OCI-LY7 (cell line): ENCODE data around the gene CAND1. TPM values are rescaled to one million over a fixed set of nuclear protein-coding genes. Genes with fewer than 3 reads are reported as not detected.
A peak's percentile ranks its signal among the peaks of the same experiment; 100 is the strongest.

ENCODE experiments used
- BruUV-seq: library from RNA; stranded (reverse); fragments of 400-500 nt; replicated peaks from 2 replicates; lab custom pipeline; 2021; lab: Mats Ljungman, UMichigan
- CTCF ChIA-PET: fragments of 300-600 bp; sonication (Branson Sonifier 250); formaldehyde crosslinking; loops from one replicate; lab custom pipeline; 2022; ENCODE audit warnings: antibody characterized with exemption; ENCODE audit not compliant: unreplicated experiment; lab: Charles Lee
- POLR2A ChIA-PET: fragments of 300-600 bp; sonication (Branson Sonifier 250); formaldehyde crosslinking; loops from one replicate; lab custom pipeline; 2022; ENCODE audit warnings: antibody characterized with exemption; lab: Charles Lee
- DNase-seq: peaks from one replicate; pipeline ENCODE4 v3.0.0-alpha.2; 2015; ENCODE audit warnings: low spot score
- H2AFZ ChIP-seq: fragments of 200-600 bp; sonication (generic), shearing (Covaris generic); 2 replicates; pipeline ENCODE4 v1.6.1; 2014; ENCODE audit warnings: mild to moderate bottlenecking, antibody characterized with exemption, low read length, moderate library complexity
- H3K27ac ChIP-seq: fragments of 200-600 bp; sonication (generic); 2 replicates; pipeline ENCODE4 v1.5.1; 2014; ENCODE audit warnings: mixed run types, low read depth, mild to moderate bottlenecking, moderate library complexity, low read length, inconsistent platforms; ENCODE audit not compliant: poor library complexity, severe bottlenecking
- H3K36me3 ChIP-seq: fragments of 200-600 bp; sonication (generic); 2 replicates; pipeline ENCODE4 v1.6.1; 2014; ENCODE audit warnings: mild to moderate bottlenecking, antibody characterized with exemption, low read length, moderate library complexity, mixed read lengths; ENCODE audit not compliant: insufficient read depth
- H3K4me1 ChIP-seq: fragments of 200-600 bp; sonication (generic); 2 replicates; pipeline ENCODE4 v1.5.1; 2014; ENCODE audit warnings: mild to moderate bottlenecking, low read length; ENCODE audit not compliant: insufficient read depth, poor library complexity, severe bottlenecking
- H3K4me2 ChIP-seq: fragments of 200-600 bp; sonication (generic); 2 replicates; pipeline ENCODE4 v1.6.1; 2014; ENCODE audit warnings: mild to moderate bottlenecking, low read length
- H3K4me3 ChIP-seq: fragments of 200-600 bp; sonication (generic); 2 replicates; pipeline ENCODE4 v1.5.1; 2014; ENCODE audit warnings: mild to moderate bottlenecking, low read depth, low read length; ENCODE audit not compliant: poor library complexity, severe bottlenecking
- H3K79me2 ChIP-seq: fragments of 200-600 bp; sonication (generic); 2 replicates; pipeline ENCODE4 v1.6.1; 2016; ENCODE audit warnings: low read depth, mild to moderate bottlenecking, low read length, moderate library complexity, mixed read lengths; ENCODE audit not compliant: insufficient read depth
- H3K9me2 ChIP-seq: fragments of 200-600 bp; sonication (generic); 2 replicates; pipeline ENCODE4 v1.6.1; 2016; ENCODE audit warnings: mild to moderate bottlenecking, low read length, mixed read lengths; ENCODE audit not compliant: insufficient read depth
- H3K9me3 ChIP-seq: fragments of 200-600 bp; sonication (generic); 2 replicates; pipeline ENCODE4 v1.6.1; 2014; ENCODE audit warnings: mild to moderate bottlenecking, mixed run types, low read length, mixed read lengths
- H4K20me1 ChIP-seq: fragments of 200-600 bp; sonication (generic); 2 replicates; pipeline ENCODE4 v1.6.1; 2014; ENCODE audit warnings: mild to moderate bottlenecking, antibody characterized with exemption, low read length, moderate library complexity, mixed read lengths; ENCODE audit not compliant: insufficient read depth
- CTCF ChIP-seq: fragments of 200-600 bp; sonication (generic); conservative IDR thresholded peaks from 2 replicates; pipeline ENCODE4 v1.5.1; 2014; ENCODE audit warnings: mild to moderate bottlenecking, antibody characterized with exemption, low read length, moderate library complexity, mixed read lengths
- EZH2phosphoT487 ChIP-seq: fragments of 200-600 bp; sonication (generic); IDR thresholded peaks from 2 replicates; pipeline ENCODE4 v1.6.1; 2018; ENCODE audit warnings: low read depth, borderline replicate concordance, mild to moderate bottlenecking, mixed run types, antibody characterized with exemption, low read length, moderate library complexity, mixed read lengths
- intact Hi-C: fragments of 100-400 bp; cut with micrococcal nuclease; formaldehyde crosslinking; loops from one replicate; pipeline ENCODE4 v1.10.0; 2022; ENCODE audit not compliant: unreplicated experiment
- total RNA-seq, 2 experiments: library from RNA; depleted of rRNA in 1 of 2; stranded (reverse); fragments of >200 nt in 1 of 2; shearing (Covaris generic) in 1 of 2; gene quantifications; 2 replicates each; pipeline ENCODE4 v1.2.3, GENCODE V29; 2014 to 2022

CAND1 gene
- total RNA-seq, 2 experiments from 2014 or later = 109 to 207 TPM

- Histone ChIP-seq H3K36me3 (no peaks in the 10 kb centered on the region), H4K20me1 (no peaks in the 10 kb centered on the region), H2AFZ (no peak overlapping the region), H3K4me2 (no peak overlapping the region), H3K79me2 (no peaks in the 10 kb centered on the region), H3K27ac (no peak overlapping the region), H3K9me3 (no peaks in the 10 kb centered on the region), H3K9me2 (no peaks in the 10 kb centered on the region), H3K4me1 (peaks cover 6% of the 10 kb centered on the region), H3K4me3 (no peak overlapping the region)
- TF ChIP-seq CTCF = peak; percentile 52
- no peak for TF ChIP-seq EZH2phosphoT487
- DNase-seq = peak; percentile 8
- ChIA-PET CTCF (no interaction called here), POLR2A (no interaction called here)
- intact Hi-C loops = loop anchor here (10.0 kb wide), 1 partner anchor 58 kb away; no protein-coding TSS in a partner anchor
- no TSS peak for BruUV-seq
Measured at GRCh38 chr12:67222302-67222701, 46.9 kb upstream of the CAND1 start.

DNA sequence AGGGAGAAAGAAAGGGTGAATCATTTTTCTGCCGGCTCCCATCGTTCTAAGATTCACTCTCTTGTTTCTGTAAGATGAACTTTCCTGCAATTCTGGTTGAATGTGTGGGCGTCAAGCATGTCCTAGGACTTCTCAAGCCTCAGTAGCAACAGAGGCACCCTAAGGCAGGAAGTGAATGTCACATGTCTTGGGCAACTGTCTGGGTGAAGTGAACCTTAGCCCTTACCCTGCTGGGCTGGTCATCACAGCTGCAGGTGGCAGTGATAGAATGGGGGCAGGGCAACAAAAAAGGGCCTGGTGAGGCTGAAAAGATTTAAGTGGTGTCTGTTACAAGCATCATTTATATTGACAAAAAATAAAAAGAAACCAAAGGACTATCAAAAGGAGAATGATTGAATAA lies 45.9 kb upstream of the CAND1 start:
- Histone ChIP-seq H3K4me1 (peaks cover 6% of the 10 kb centered on the region), H3K36me3 (no peaks in the 10 kb centered on the region), H3K9me3 (no peaks in the 10 kb centered on the region), H3K79me2 (no peaks in the 10 kb centered on the region), H3K4me3 (no peak overlapping the region), H2AFZ (no peak overlapping the region), H4K20me1 (no peaks in the 10 kb centered on the region), H3K27ac (no peak overlapping the region), H3K4me2 (no peak overlapping the region), H3K9me2 (no peaks in the 10 kb centered on the region)
- intact Hi-C loops = loop anchor here (10.0 kb wide), 1 partner anchor 58 kb away; no protein-coding TSS in a partner anchor
- POLR2A ChIA-PET = no interaction called here
- DNase-seq = peak; percentile 64
- no TSS peak for BruUV-seq
- CTCF ChIA-PET = no interaction called here
- no peak for TF ChIP-seq CTCF
- TF ChIP-seq EZH2phosphoT487 = no peak

GRCh38 chr12:67237231-67237630 lies 31.9 kb upstream of the CAND1 start:
- Histone ChIP-seq H3K9me3 (no peaks in the 10 kb centered on the region), H2AFZ (no peak overlapping the region), H3K4me2 (no peak overlapping the region), H3K36me3 (no peaks in the 10 kb centered on the region), H3K79me2 (no peaks in the 10 kb centered on the region), H3K4me1 (no peaks in the 10 kb centered on the region), H4K20me1 (no peaks in the 10 kb centered on the region), H3K27ac (no peak overlapping the region), H3K9me2 (no peaks in the 10 kb centered on the region), H3K4me3 (no peak overlapping the region)
- TF ChIP-seq CTCF (no peak), EZH2phosphoT487 (no peak)
- BruUV-seq = no TSS peak
- CTCF ChIA-PET = no interaction called here
- no peak for DNase-seq
- POLR2A ChIA-PET = interaction anchor here (1.0 kb wide), 1 partner anchor 31 kb away, joined by 4 read pairs; no protein-coding TSS in a partner anchor
- intact Hi-C loops = no loop called here
